HG03025 (cell line): Measurements from ENCODE around the gene ZBED1.
"Not testable (repeated sequence)": the region's sequence is repeated elsewhere in the genome, so short reads cannot be mapped to it uniquely, and the experiment has no call there.

Source experiments
- ATAC-seq: cut with Tn5 transposase; IDR thresholded peaks from one replicate; pipeline ENCODE4 v1.9.1; 2021; ENCODE audit warnings: mild to moderate bottlenecking, moderate library complexity; ENCODE audit not compliant: unreplicated experiment, low FRiP score

Gene ZBED1

GRCh38 chrX:2499507-2499906, 1.3 kb downstream of the ZBED1 start:
- no peak for ATAC-seq

DNA sequence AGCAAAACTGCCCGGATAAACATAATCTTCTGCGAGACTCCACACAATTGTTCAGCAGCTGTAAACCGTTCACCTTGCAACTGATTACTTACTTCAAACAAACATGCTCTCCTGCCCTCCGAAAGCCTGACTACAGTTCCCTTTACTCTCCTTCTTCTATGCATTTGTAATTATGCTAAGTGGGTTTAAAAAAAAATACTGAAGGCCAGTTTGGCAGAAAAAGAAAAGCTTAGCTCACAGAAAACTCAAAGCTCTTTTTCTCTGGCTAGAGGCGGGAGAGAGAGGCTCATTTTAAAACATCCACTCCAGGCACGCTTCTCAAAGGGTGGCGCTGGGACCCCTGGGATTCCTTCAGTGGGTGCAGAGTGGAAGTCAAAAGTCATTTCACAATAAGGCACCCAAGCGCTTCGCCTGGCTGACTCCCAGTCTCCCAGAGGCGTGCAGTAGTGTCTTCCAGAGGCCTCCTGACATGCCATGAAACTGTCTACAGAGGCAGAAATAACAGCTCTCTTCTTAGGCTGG, 1.9 kb downstream of the ZBED1 start:
- ATAC-seq, result no peak

DNA sequence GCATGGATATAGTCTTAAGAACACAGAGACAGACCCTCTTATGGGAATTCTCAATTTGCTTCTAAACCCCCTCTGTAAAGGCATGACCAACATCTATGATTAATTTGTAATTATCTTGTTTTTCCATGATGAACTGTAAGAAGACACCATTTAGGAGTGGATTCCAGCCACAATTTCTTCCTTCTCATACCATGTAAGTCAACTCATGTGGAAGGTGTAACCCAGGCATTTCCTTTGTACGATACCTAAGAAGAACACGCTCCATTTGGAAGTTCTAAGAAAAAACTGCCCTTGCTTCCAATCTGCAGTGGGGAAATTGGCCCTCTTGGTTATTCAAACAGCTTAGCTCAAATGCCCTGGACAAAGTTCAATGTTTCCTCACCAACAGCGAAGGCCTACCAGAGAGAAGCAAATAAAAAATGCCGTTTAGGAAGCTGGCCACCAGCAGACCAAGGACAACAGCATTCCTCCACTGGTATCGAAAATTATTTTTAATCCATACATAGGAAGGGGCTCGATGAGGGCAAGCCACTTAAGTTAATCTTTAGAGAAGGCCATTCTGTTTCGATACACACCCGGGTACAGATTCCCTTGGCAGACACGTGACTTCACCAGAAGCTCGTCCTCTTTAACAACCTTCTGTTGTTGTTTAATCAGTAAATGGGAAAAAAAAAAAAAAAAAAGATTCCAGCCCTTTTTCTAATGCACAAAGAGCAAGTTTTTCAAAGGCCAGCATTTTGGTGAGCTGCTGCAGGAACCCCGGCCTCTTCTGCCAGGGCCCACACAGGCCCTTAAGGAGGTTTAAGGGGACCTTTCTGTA, 2.6 kb downstream of the ZBED1 start:
- ATAC-seq, result no peak

- ATAC-seq, result no peak
Observed at GRCh38 chrX:2495595-2495994, 5.2 kb downstream of the ZBED1 start.

GRCh38 chrX:2492531-2493218, 8.1 kb downstream of the ZBED1 start:
- no peak for ATAC-seq

DNA sequence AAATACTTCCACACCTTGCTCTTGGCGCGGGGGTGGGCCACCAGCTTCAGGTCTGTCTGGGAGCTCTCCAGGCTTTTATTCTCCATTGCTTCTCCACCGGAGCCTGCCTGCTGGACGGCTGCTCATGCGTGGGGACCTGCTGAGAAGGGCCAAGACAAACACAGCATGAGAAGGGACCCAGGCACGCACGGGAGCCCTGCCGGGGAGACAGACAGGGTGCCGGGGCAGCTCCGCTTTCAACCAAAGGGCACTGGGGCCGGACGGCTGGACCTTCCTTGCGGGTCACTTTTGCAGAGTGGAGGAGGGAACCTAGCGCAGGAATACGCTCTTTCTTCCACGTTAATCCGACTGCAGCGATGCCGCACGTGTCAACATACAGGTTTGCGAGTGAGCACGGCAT, 10.1 kb downstream of the ZBED1 start:
- no peak for ATAC-seq

DNA sequence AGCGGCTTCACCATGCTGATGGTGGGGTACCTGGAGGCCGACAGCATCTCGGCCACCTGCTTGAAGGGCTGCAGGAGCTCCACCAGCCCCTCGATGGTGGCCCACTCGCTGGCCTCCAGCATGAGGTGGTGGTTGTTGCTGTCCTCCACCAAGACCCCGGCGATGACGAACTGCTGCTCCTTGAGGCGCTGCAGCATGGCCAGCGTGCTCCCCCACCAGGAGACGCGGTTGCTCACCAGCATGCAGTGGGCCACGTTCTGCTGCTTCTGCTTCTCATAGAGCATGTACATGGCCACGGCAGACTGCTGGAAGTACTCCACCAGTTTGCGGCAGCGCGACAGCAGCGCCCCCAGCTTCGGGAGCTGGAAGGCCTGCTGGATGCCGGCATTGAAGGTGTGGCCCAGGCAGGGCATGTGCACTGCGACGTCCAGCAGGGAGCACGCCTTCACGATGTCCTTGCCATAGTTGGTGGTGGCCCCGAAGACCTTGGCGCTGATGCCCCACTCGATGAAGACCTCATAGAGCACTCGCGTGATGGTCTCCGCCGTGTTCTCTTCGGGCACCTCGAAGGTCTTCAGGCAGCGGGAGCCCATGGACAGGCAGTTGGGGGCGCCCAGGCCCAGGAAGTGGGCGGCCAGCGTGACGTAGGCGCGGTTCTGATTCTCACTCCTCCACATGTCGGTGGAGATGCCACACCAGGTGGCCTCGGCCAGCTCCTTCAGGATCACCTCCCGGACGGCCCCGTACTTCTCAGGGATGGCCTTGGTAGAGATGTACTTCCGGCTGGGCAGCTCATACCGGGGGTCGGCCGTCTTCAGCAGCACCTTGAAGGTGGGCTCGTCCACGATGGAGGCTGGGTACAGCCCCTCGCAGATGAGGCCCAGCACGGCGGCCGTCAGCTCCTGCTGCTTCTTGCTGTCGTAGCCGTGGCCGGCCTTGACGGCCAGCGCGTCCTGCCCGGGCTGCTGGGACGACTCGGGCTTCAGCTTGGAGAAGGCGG, 11.0 kb downstream of the ZBED1 start:
- ATAC-seq, result no peak

DNA sequence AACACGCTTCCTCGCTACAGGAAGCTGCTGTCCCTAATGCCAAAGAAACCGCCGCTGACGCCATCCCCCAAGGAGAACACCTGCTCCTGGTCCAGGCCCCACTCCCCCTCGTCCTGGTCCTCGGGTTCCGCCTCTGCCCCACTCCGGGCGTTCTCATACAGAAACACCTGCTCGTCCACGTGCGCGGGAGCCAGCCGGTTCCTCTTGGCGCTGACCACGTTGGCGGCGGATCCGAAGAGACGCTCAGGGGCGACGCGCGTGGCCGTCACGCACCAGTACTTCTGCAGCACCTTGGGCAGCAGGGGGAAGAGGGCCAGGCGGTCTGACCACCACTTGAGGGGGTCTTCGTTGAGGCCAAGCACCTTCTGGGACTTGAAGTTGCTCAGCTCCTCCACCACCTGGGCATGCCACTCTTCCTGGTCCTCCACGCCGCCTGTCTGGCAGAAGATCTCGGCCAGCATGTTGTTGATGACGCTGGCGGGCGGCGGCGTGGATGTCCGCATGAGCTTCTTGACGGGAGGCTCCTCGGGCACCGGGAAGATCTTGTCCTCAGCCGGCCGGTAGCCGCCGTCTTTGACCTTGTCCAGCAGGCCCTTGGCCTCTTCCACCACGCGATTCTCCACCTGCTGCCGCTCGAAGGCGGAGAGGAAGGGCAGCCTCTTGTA, 12.0 kb downstream of the ZBED1 start:
- ATAC-seq, result no peak

GRCh38 chrX:2487366-2487765, 13.4 kb downstream of the ZBED1 start:
- ATAC-seq, result no peak

GRCh38 chrX:2486476-2487133, 14.2 kb downstream of the ZBED1 start:
- ATAC-seq, result no peak

GRCh38 chrX:2485789-2486345, 14.9 kb downstream of the ZBED1 start:
- ATAC-seq, result no peak

DNA sequence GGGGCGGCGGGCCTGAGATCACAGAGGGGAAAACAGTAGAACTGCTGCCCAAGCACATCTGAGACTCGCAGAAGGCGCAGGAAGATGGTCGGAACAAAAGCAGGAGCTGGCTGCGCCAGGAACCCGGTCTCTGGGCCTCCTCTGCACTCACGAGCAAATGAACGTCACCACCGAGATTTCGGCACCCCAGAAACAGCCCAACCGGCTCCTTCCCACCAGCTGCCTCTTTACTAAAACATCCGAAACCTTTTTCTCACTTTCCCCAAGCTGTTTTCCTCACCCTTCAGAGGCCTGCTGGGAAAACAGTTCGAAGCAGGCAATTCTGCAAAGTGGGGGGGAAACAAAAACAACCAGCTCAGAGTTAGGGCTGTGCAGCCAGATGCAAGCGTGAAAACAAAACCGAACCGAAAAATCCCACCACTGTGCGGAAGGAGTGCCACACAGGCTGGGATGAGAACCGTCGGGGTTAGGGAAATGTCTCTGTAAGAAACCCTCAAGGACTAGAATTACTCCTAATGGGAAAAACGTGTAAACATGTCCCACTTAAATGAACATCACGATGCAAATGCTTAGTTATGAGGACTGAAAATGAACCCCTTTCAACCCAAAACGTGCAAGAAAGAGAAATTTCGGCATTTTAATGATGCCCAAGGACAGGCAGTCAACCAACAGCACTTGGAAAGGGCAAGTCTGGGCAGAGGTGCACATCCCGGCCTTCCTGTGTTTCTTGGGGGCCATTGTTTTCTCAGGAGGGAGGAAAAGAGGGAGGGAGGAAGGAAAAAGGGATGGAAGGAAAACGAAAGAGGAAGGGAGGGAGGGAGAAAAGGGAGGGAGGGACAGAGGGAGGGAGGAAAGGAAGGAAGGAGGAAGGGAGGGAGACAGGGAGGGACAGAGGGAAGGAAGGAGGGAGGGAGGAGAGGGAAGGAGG, 15.8 kb downstream of the ZBED1 start:
- no peak for ATAC-seq

- ATAC-seq, result no peak
Observed at GRCh38 chrX:2484256-2484655, 16.5 kb downstream of the ZBED1 start.

DNA sequence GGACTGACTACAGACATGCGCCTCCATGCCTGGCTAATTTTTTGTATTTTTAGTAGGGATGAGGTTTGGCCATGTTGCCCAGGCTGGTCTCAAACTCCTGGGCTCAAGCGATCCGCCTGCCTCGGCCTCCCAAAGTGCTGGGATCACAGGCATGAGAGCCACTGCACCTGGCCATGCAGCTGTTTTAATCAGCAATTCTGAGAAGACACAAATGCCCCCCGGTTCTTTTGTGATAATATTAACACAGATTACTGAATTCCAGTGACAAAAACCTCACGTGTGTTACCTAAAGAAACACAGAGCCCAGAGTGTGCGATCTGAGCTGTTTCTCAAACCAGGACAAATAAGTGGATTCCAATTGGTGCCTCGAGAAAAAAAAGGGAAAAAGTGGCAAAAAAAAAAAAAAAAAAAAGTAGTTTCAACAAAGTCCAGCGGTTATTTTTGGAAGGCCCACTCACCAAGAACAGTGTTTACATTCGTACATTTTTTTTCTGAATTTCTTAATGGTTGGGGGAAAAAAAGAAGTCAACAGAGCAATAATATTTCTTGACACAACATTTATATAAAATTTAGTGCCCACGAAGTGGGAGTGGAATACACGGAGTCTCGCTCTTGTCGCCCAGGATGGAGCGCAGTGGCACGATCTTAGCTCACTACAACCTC, 17.2 kb downstream of the ZBED1 start:
- ATAC-seq, result no peak

DNA sequence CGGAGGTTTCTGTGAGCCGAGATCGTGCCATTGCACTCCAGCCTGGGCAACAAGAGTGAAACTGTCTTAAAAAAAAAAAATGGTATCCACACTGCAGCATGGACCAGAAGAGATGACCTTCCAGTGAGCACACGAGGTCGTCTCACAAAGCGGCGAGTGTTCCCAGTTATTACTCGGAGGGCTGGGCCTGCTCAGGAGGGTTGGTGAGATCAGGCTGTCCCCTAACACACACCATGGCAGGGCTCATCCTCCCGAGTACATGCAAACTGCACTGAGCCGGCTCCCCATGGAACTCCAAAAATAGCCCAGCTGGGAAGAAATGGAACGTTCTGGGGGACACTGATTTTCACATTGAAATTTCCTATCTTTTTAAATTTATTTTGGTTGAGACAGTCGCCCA, 19.2 kb downstream of the ZBED1 start:
- ATAC-seq, result not testable (repeated sequence)

DNA sequence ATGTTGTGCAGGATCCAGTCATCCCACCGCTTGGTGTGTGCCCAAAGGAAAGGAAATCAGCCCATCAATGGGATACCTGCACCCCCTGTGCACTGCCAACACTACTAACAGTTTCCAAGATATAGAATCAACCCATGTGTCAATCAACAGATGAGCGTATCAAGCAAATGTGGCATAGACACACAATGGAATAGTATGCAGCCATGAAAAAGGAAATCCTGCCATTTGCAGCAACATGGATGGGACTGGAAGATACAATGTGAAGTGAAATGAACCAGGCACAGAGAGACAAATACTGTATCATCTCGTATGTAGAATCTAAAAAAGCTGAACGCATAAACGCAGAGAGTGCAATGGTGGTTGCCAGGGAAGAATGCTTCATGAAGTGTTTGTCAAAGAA, 20.8 kb downstream of the ZBED1 start:
- not testable (repeated sequence) for ATAC-seq

DNA sequence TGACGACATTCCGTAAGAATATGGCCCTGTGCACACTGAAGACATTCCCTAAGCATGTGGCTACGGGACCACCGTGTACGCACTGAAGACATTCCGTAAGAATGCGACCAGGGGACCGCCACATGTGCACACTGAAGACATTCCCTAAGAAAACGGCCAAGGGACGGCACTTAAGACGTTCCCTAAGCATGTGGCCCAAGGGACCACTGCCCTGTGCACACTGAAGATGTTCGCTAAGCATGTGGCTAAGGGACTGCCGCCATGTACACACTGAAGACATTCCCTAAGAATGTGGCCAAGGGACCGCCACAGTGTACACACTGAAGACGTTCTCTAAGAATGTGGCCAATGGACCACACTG, 21.4 kb downstream of the ZBED1 start:
- ATAC-seq, result no peak
